Ishikawa (cell line): ENCODE measurements around the gene MRPL36.

Experiments used
- CEBPB ChIP-seq: IDR thresholded peaks from 2 replicates; pipeline ENCODE4 v1.6.1; 2012
- CREB1 ChIP-seq: IDR thresholded peaks from 2 replicates; pipeline ENCODE4 v1.6.1; 2012; ENCODE audit warnings: low read depth
- EGR1 ChIP-seq: IDR thresholded peaks from 2 replicates; pipeline ENCODE4 v1.6.1; 2012
- EP300 ChIP-seq: IDR thresholded peaks from 2 replicates; pipeline ENCODE4 v1.6.1; 2012; ENCODE audit warnings: borderline replicate concordance
- FOXM1 ChIP-seq: IDR thresholded peaks from 2 replicates; pipeline ENCODE4 v1.6.1; 2012; ENCODE audit warnings: low read depth, borderline replicate concordance
- MAX ChIP-seq: IDR thresholded peaks from 2 replicates; pipeline ENCODE4 v1.6.1; 2012
- NFIC ChIP-seq: IDR thresholded peaks from 2 replicates; pipeline ENCODE4 v1.6.1; 2012
- RAD21 ChIP-seq: IDR thresholded peaks from 2 replicates; pipeline ENCODE4 v1.6.1; 2012; ENCODE audit warnings: low read depth
- TAF1 ChIP-seq: IDR thresholded peaks from 2 replicates; pipeline ENCODE4 v1.6.1; 2012; ENCODE audit warnings: low read depth, mild to moderate bottlenecking
- TCF12 ChIP-seq: IDR thresholded peaks from 2 replicates; pipeline ENCODE4 v1.6.1; 2012; ENCODE audit warnings: low read depth
- TEAD4 ChIP-seq: IDR thresholded peaks from 2 replicates; pipeline ENCODE4 v1.6.1; 2012
- USF1 ChIP-seq: IDR thresholded peaks from 2 replicates; pipeline ENCODE4 v1.6.1; 2012
- YY1 ChIP-seq: IDR thresholded peaks from 2 replicates; pipeline ENCODE4 v1.6.1; 2012; ENCODE audit warnings: low read depth
- ZBTB7A ChIP-seq: IDR thresholded peaks from 2 replicates; pipeline ENCODE4 v1.6.1; 2012; ENCODE audit warnings: low read depth
- TF ChIP-seq, protein P1 (sequence below): IDR thresholded peaks from 2 replicates; pipeline ENCODE4 v1.6.1; 2012; ENCODE audit warnings: low read depth, mild to moderate bottlenecking

The MRPL36 gene

GRCh38 chr5:1838013-1838412, 38.4 kb upstream of the MRPL36 start:
- TF ChIP-seq EGR1 = no peak
- TF ChIP-seq CREB1 = no peak
- no peak for TF ChIP-seq YY1
- no peak for TF ChIP-seq RAD21
- no peak for TF ChIP-seq NFIC
- no peak for TF ChIP-seq FOXM1
- TF ChIP-seq ZBTB7A = no peak
- no peak for TF ChIP-seq TEAD4
- TF ChIP-seq TCF12 = no peak
- no peak for TF ChIP-seq USF1
- TF ChIP-seq EP300 = no peak
- TF ChIP-seq, protein P1, sequence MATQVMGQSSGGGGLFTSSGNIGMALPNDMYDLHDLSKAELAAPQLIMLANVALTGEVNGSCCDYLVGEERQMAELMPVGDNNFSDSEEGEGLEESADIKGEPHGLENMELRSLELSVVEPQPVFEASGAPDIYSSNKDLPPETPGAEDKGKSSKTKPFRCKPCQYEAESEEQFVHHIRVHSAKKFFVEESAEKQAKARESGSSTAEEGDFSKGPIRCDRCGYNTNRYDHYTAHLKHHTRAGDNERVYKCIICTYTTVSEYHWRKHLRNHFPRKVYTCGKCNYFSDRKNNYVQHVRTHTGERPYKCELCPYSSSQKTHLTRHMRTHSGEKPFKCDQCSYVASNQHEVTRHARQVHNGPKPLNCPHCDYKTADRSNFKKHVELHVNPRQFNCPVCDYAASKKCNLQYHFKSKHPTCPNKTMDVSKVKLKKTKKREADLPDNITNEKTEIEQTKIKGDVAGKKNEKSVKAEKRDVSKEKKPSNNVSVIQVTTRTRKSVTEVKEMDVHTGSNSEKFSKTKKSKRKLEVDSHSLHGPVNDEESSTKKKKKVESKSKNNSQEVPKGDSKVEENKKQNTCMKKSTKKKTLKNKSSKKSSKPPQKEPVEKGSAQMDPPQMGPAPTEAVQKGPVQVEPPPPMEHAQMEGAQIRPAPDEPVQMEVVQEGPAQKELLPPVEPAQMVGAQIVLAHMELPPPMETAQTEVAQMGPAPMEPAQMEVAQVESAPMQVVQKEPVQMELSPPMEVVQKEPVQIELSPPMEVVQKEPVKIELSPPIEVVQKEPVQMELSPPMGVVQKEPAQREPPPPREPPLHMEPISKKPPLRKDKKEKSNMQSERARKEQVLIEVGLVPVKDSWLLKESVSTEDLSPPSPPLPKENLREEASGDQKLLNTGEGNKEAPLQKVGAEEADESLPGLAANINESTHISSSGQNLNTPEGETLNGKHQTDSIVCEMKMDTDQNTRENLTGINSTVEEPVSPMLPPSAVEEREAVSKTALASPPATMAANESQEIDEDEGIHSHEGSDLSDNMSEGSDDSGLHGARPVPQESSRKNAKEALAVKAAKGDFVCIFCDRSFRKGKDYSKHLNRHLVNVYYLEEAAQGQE = no peak
- TF ChIP-seq MAX = no peak
- TF ChIP-seq TAF1 = no peak
- TF ChIP-seq CEBPB = no peak

DNA sequence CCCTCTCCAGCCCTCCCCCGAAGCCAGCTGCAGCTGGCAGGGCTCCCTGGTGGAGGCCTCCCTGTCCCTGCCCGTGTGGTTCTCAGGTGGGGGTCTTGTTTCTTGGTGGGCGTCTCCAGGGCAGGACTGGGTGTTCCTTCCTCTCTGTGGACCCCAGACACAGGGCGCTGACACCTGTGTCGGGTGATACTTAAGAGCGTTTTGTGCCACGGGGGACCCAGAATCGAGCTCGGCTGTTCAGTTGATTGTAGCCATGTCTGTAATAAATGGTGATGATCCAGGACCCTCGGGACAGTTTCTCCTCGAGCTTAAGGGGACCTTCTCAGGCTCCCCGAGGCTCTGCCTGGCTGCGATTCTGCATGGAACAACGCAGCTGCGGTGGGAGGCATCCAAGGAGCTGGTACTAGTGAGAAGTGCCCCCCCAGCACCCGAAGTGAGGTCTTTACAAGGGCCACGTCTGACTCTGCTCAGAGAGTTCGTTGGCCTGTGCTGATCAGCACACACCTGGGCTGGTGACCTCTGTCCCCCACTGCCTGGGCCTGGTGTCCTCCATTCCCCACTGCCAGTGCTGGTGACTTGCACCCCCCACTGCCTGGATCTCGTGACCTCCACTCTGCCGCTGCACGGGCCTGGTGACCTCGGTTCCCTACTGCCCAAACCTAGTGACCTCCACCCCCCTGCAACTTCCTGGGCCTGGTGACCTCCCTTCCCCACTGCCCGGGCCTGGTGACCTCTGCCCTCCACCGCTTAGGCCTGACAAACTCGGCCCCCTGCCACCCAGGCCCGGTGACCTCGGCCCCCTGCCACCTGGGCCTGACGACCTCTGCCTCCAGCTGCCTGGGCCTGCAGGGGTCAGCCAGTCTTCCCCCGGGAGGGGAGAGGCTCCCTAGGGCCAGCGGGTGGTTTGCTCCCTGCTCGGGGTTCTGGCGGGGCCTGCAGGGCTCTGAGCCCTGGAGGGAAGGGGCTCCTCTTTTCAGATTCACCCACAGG, 37.5 kb upstream of the MRPL36 start:
- TF ChIP-seq TEAD4 (no peak), NFIC (no peak), FOXM1 (no peak), TAF1 (no peak), TCF12 (no peak), EGR1 (no peak), USF1 (no peak), MAX (no peak), EP300 (no peak), ZBTB7A (no peak), YY1 (no peak), CREB1 (no peak), CEBPB (no peak), RAD21 (no peak)
- TF ChIP-seq, protein P1 = no peak

- TF ChIP-seq NFIC (no peak), CREB1 (no peak)
Observed at GRCh38 chr5:1836176-1836890, 36.7 kb upstream of the MRPL36 start.

DNA sequence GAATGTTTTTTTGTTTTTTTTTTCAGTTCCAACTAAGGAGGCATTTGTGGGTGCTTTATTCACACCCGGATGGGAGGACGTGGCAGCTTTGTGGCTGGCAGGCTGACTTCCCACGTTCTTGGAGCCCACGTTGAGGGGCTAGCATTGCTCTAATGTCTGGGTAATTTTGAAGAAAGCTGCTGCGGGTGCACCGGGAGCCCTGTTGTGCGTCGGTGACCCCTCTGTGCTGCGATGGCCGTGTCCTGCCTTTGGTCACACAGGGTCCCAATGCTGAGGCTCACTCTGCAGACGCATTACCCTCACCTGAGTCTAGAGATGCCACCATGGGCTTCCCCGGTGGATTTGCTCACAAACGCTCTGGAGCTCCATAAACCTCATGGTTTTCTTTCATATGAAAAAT, 35.8 kb upstream of the MRPL36 start:
- no peak for TF ChIP-seq RAD21
- TF ChIP-seq TEAD4 = no peak

- TF ChIP-seq TAF1 (no peak), TCF12 (no peak), ZBTB7A (no peak), EGR1 (no peak), USF1 (no peak), CREB1 (no peak), NFIC (no peak), CEBPB (no peak), MAX (no peak), EP300 (no peak), RAD21 (no peak), YY1 (no peak), TEAD4 (no peak)
- TF ChIP-seq, protein P1 = no peak
Observed at GRCh38 chr5:1834721-1835429, 35.2 kb upstream of the MRPL36 start.
